Activated effector memory CD4-positive, alpha-beta T cell treated with anti-CD3 and anti-CD28 coated beads, Interleukin-2, amount 50 U/mL, for 16 hours (primary cell): ENCODE results near the gene CEP20.
"Not testable (repeated sequence)": the region's sequence is repeated elsewhere in the genome, so short reads cannot be mapped to it uniquely, and the experiment has no call there.

Source experiments
- DNase-seq: peaks from one replicate; pipeline ENCODE4 v3.0.0-alpha.2; 2020

CEP20 gene

GRCh38 chr16:15856901-15857698, 31.3 kb downstream of the CEP20 start, which contains the start of gene MYH11:
TSS of gene MYH11 (minus strand) at chr16:15857028. CDS start at chr16:15838252, 18,776 bp downstream.
- no peak for DNase-seq

- DNase-seq, result no peak
These were observed 32.2 kb downstream of the CEP20 start for GRCh38 chr16:15856182-15856581.

GRCh38 chr16:15855704-15856003, 32.7 kb downstream of the CEP20 start:
- no peak for DNase-seq

GRCh38 chr16:15854906-15855703, 33.3 kb downstream of the CEP20 start:
- DNase-seq, result no peak

- no peak for DNase-seq
These were observed 34.3 kb downstream of the CEP20 start for GRCh38 chr16:15854061-15854460.

GRCh38 chr16:15853021-15853420, 35.4 kb downstream of the CEP20 start:
- DNase-seq, result no peak

- not testable (repeated sequence) for DNase-seq
These were observed 37.8 kb downstream of the CEP20 start for GRCh38 chr16:15850555-15850954.

GRCh38 chr16:15849209-15849981, 39.0 kb downstream of the CEP20 start:
- no peak for DNase-seq

- DNase-seq, result no peak
These were observed 40.7 kb downstream of the CEP20 start for GRCh38 chr16:15847611-15848175.

- DNase-seq, result no peak
These were observed 41.9 kb downstream of the CEP20 start for GRCh38 chr16:15846510-15846909.

- DNase-seq, result no peak
These were observed 44.6 kb downstream of the CEP20 start for GRCh38 chr16:15843635-15844279.

GRCh38 chr16:15839204-15839603, 49.2 kb downstream of the CEP20 start:
- not testable (repeated sequence) for DNase-seq

GRCh38 chr16:15837761-15838160, 50.6 kb downstream of the CEP20 start:
- DNase-seq, result no peak

GRCh38 chr16:15836965-15837611, 51.3 kb downstream of the CEP20 start:
- DNase-seq, result no peak

GRCh38 chr16:15836074-15836473, 52.3 kb downstream of the CEP20 start:
- no peak for DNase-seq

GRCh38 chr16:15835136-15835878, 53.1 kb downstream of the CEP20 start:
- no peak for DNase-seq

- DNase-seq, result no peak
These were observed 53.9 kb downstream of the CEP20 start for GRCh38 chr16:15834502-15834901.

GRCh38 chr16:15833541-15833940, 54.9 kb downstream of the CEP20 start:
- no peak for DNase-seq

- DNase-seq, result no peak
These were observed 56.2 kb downstream of the CEP20 start for GRCh38 chr16:15832241-15832640.

- DNase-seq, result no peak
These were observed 57.5 kb downstream of the CEP20 start for GRCh38 chr16:15830832-15831451.

- no peak for DNase-seq
These were observed 58.9 kb downstream of the CEP20 start for GRCh38 chr16:15829460-15829859.
